CD14-positive monocyte (primary cell): ENCODE results near the gene GGT5. TPM values are rescaled to one million over a fixed set of nuclear protein-coding genes. Genes with fewer than 3 reads are reported as not detected.
"Not testable (repeated sequence)": the region's sequence is repeated elsewhere in the genome, so short reads cannot be mapped to it uniquely, and the experiment has no call there.

Source experiments
- DNase-seq, 3 donors: peaks; one replicate each; pipeline ENCODE4 v3.0.0-alpha.2; 2011 to 2022
- H2AFZ ChIP-seq: 2 replicates; pipeline ENCODE4 v1.6.0; 2012; ENCODE audit warnings: mild to moderate bottlenecking, low read depth, low read length, inconsistent platforms; ENCODE audit not compliant: insufficient read depth, poor library complexity, severe bottlenecking
- H3K27ac ChIP-seq, 2 donors: 1 replicate in 1 of 2; 2 replicates in 1 of 2; pipeline ENCODE4 v1.5.1; 2012 to 2013; ENCODE audit warnings: low read length in 2 of 2, control low read depth in 1 of 2, inconsistent platforms in 1 of 2, low read depth in 1 of 2, mild to moderate bottlenecking in 1 of 2
- H3K27me3 ChIP-seq, 2 donors: one replicate each; pipeline versions ENCODE4 v1.6.0 to v1.6.1; 2011 to 2013; ENCODE audit warnings: low read length in 2 of 2; ENCODE audit not compliant: control insufficient read depth in 2 of 2, insufficient read depth in 2 of 2
- H3K36me3 ChIP-seq, 2 donors: replicated peaks in 1 of 2; 1 replicate in 1 of 2; 2 replicates in 1 of 2; pipeline versions ENCODE4 v1.5.1 to v1.6.1; 2012 to 2013; ENCODE audit warnings: low read length in 2 of 2, control low read depth in 1 of 2, inconsistent platforms in 1 of 2, mild to moderate bottlenecking in 1 of 2; ENCODE audit not compliant: insufficient read depth in 2 of 2, control insufficient read depth in 1 of 2
- H3K4me1 ChIP-seq, 2 donors: 1 replicate in 1 of 2; 2 replicates in 1 of 2; pipeline versions ENCODE4 v1.5.1 to v1.6.1; 2012 to 2013; ENCODE audit warnings: low read length in 2 of 2, control low read depth in 1 of 2, inconsistent platforms in 1 of 2, mild to moderate bottlenecking in 1 of 2, moderate library complexity in 1 of 2; ENCODE audit not compliant: insufficient read depth in 2 of 2, control insufficient read depth in 1 of 2
- H3K4me2 ChIP-seq: replicated peaks from 2 replicates; pipeline ENCODE3; 2012; ENCODE audit warnings: low read length, moderate library complexity, mild to moderate bottlenecking; ENCODE audit not compliant: poor library complexity, severe bottlenecking; ENCODE audit errors: extremely low read depth
- H3K4me3 ChIP-seq, 3 experiments: fragments of 200-600 bp in 1 of 3; sonication (generic) in 1 of 3; replicated peaks in 1 of 3; 1 replicate in 2 of 3; 2 replicates in 1 of 3; pipeline ENCODE4 v1.5.1; 2011 to 2013; ENCODE audit warnings: low read length in 3 of 3, mild to moderate bottlenecking in 3 of 3, control low read depth in 2 of 3, low read depth in 2 of 3, inconsistent platforms in 1 of 3, moderate library complexity in 1 of 3
- H3K79me2 ChIP-seq: 2 replicates; pipeline ENCODE4 v1.6.0; 2012; ENCODE audit warnings: mild to moderate bottlenecking, control low read depth, inconsistent platforms, low read length, moderate library complexity; ENCODE audit not compliant: insufficient read depth
- H3K9ac ChIP-seq: 2 replicates; pipeline ENCODE4 v1.6.0; 2017; ENCODE audit warnings: low read length, mild to moderate bottlenecking; ENCODE audit not compliant: insufficient read depth, poor library complexity, severe bottlenecking
- H3K9me3 ChIP-seq, 2 donors: replicated peaks in 1 of 2; 1 replicate in 1 of 2; 2 replicates in 1 of 2; pipeline versions ENCODE4 v1.5.1 to v1.6.1; 2012 to 2013; ENCODE audit warnings: low read length in 2 of 2, control low read depth in 1 of 2; ENCODE audit not compliant: control insufficient read depth in 1 of 2, insufficient read depth in 1 of 2
- H4K20me1 ChIP-seq: 2 replicates; pipeline ENCODE4 v1.6.0; 2012; ENCODE audit warnings: mild to moderate bottlenecking, low read length, control low read depth, moderate library complexity; ENCODE audit not compliant: insufficient read depth
- H3K27ac Mint-ChIP-seq, 7 donors: one replicate each; pipeline ENCODE4 v1.8.0; 2020; ENCODE audit warnings: mild to moderate bottlenecking in 7 of 7, mixed read lengths in 7 of 7, moderate library complexity in 6 of 7, inconsistent platforms in 2 of 7
- H3K27me3 Mint-ChIP-seq, 3 donors: one replicate each; pipeline ENCODE4 v1.8.0; 2021 to 2022; ENCODE audit warnings: low read depth in 3 of 3, mild to moderate bottlenecking in 3 of 3, mixed read lengths in 3 of 3, moderate library complexity in 3 of 3, inconsistent platforms in 1 of 3
- H3K36me3 Mint-ChIP-seq, 2 donors: one replicate each; pipeline ENCODE4 v1.8.0; 2020; ENCODE audit warnings: mixed read lengths in 2 of 2, inconsistent platforms in 1 of 2, mild to moderate bottlenecking in 1 of 2
- H3K4me1 Mint-ChIP-seq: one replicate; pipeline ENCODE4 v1.8.0; 2020; ENCODE audit warnings: mild to moderate bottlenecking, mixed read lengths
- H3K4me3 Mint-ChIP-seq, 2 donors: one replicate each; pipeline ENCODE4 v1.8.0; 2020; ENCODE audit warnings: mild to moderate bottlenecking in 2 of 2, mixed read lengths in 2 of 2, moderate library complexity in 1 of 2
- H3K9me3 Mint-ChIP-seq, 7 donors: one replicate each; pipeline ENCODE4 v1.8.0; 2020 to 2022; ENCODE audit warnings: mixed read lengths in 7 of 7, mild to moderate bottlenecking in 6 of 7, moderate library complexity in 6 of 7, inconsistent platforms in 2 of 7
- WGBS: methylation state at CpG from one replicate; pipeline ENCODE4 v1.1.5; 2013; ENCODE audit warnings: missing lambda C conversion rate; ENCODE audit not compliant: insufficient coverage; 5-methylcytosine and 5-hydroxymethylcytosine counted together
- intact Hi-C, 2 donors: fragments of 100-400 bp; cut with micrococcal nuclease; formaldehyde crosslinking; loops; one replicate each; pipeline versions ENCODE4 v1.15.0 to v1.15.1; 2023
- polyA plus RNA-seq, 3 donors: library from polyadenylated mRNA; depleted of rRNA in 1 of 3; unstranded in 2 of 3; stranded (reverse) in 1 of 3; fragments of 300-500 nt in 2 of 3; fragments of >200 nt in 1 of 3; fragmentation: Illumina TruSeq in 2 of 3; gene quantifications; 1 replicate in 2 of 3; 2 replicates in 1 of 3; pipeline ENCODE4 v1.2.3, GENCODE V29; 2012 to 2021
- TF ChIP-seq, protein P1 (sequence below): fragments of 200-600 bp; IDR thresholded peaks from one replicate; pipeline ENCODE4 v1.8.0; 2022; ENCODE audit warnings: antibody characterized with exemption, mild to moderate bottlenecking

GGT5 gene
- polyA plus RNA-seq, 3 donors, result 0.26 to 0.41 TPM; not detected in 1

GRCh38 chr22:24244144-24244787 is 616 bp downstream of the GGT5 start:
- H2AFZ ChIP-seq, result no peak overlapping the region
- no peak for DNase-seq
- no peaks in the 10 kb centered on the region for H3K79me2 ChIP-seq
- H3K4me3 ChIP-seq, result no peak overlapping the region
- no peaks in the 10 kb centered on the region for H3K9me3 ChIP-seq
- no peak overlapping the region for H3K27ac ChIP-seq
- no peaks in the 10 kb centered on the region for H4K20me1 ChIP-seq
- Mint-ChIP-seq H3K27me3 (peaks cover 0 to 9% (median 4%) of the 10 kb centered on the region in 3 donors), H3K9me3 (no peaks in the 10 kb centered on the region), H3K36me3 (no peaks in the 10 kb centered on the region), H3K27ac (peak overlapping the region in 4 of 7 donors; percentile 10 to 68 (median 20)), H3K4me3 (peak overlapping the region; percentile 27 to 79), H3K4me1 (peaks cover 55% of the 10 kb centered on the region)
- peaks cover 46% of the 10 kb centered on the region in 2 donors for H3K4me1 ChIP-seq
- TF ChIP-seq, protein P1, sequence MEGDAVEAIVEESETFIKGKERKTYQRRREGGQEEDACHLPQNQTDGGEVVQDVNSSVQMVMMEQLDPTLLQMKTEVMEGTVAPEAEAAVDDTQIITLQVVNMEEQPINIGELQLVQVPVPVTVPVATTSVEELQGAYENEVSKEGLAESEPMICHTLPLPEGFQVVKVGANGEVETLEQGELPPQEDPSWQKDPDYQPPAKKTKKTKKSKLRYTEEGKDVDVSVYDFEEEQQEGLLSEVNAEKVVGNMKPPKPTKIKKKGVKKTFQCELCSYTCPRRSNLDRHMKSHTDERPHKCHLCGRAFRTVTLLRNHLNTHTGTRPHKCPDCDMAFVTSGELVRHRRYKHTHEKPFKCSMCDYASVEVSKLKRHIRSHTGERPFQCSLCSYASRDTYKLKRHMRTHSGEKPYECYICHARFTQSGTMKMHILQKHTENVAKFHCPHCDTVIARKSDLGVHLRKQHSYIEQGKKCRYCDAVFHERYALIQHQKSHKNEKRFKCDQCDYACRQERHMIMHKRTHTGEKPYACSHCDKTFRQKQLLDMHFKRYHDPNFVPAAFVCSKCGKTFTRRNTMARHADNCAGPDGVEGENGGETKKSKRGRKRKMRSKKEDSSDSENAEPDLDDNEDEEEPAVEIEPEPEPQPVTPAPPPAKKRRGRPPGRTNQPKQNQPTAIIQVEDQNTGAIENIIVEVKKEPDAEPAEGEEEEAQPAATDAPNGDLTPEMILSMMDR, result no peak
- H3K36me3 ChIP-seq, result no peaks in the 10 kb centered on the region
- H3K4me2 ChIP-seq, result no peak overlapping the region
- no peaks in the 10 kb centered on the region for H3K27me3 ChIP-seq
- no peak overlapping the region for H3K9ac ChIP-seq
- WGBS, result 52% methylated on average over 13 of the region's 19 CpGs
- intact Hi-C loops, result no loop called here

DNA sequence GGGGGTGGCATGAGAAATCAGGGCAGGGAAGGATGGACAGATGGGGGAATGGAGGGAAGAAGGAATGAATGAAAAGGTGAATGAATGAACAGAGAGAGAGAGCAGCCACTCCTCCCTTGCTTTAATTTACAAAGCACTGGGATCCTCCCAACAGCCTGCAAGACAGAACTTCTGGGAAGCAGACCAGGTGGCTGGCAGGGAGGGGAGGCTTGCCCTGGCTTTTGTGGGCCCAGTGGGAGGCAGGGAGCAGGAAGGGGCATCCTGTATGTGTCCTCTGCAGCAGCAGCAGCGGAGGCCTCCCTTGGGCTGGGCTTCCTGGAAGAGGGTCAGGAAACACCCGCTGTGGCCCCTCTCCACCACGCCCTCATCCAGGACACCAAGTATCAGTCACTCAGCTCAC is 1.5 kb downstream of the GGT5 start:
- H3K9me3 ChIP-seq, H3K9ac ChIP-seq, intact Hi-C loops, H3K27me3 Mint-ChIP-seq, H3K36me3 Mint-ChIP-seq, H3K4me3 ChIP-seq, H3K4me3 Mint-ChIP-seq, H3K27ac ChIP-seq, H3K9me3 Mint-ChIP-seq, H4K20me1 ChIP-seq, H2AFZ ChIP-seq, H3K36me3 ChIP-seq, H3K27me3 ChIP-seq, H3K4me2 ChIP-seq, H3K79me2 ChIP-seq: not testable (repeated sequence)
- no CpG with 5 or more reads among the region's 3 CpGs for WGBS
- H3K27ac Mint-ChIP-seq, result peak overlapping the region in 1 of 7 donors; percentile 58
- peaks cover 55% of the 10 kb centered on the region for H3K4me1 Mint-ChIP-seq
- DNase-seq, result peak in 1 of 3 donors; percentile 33
- H3K4me1 ChIP-seq, result peaks cover 46% of the 10 kb centered on the region in 2 donors

DNA sequence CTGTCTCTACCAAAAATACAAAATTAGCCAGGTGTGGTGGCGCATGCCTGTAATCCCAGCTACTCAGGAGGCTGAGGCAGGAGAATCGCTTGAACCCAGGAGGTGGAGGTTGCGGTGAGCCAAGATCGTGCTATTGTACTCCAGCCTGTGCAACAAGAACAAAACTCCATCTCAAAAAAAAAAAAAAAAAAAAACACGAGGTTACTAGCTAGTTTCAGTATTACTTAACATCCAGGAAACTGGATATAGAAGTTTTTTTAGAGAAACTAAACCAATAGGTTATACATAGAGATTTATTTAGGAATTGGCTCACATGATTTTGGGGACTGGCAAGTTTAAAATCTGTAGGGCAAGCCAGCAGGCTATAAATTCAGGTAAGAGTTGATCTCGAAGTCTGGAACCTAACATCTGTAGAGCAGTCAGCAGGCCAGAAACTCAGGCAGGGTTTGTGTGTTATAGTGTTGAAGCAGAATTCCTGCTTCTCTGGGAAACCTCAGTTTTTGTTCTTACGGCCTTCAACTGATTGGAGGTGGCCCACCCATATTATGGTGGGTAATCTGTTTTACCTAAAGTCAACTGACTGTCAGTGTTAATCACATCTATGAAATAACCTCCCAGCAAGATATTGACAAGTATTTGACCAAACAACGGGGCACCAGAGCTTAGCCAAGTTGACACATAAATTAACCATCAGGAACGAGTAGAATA is 3.7 kb downstream of the GGT5 start:
- H3K4me2 ChIP-seq, H3K36me3 Mint-ChIP-seq, H3K9me3 Mint-ChIP-seq, H3K9ac ChIP-seq, H3K27me3 ChIP-seq, DNase-seq, H3K27ac ChIP-seq, intact Hi-C loops, H4K20me1 ChIP-seq, H3K79me2 ChIP-seq, H3K4me3 ChIP-seq, H3K36me3 ChIP-seq, H3K27me3 Mint-ChIP-seq, H2AFZ ChIP-seq, H3K9me3 ChIP-seq: not testable (repeated sequence)
- peak overlapping the region in 1 of 7 donors; percentile 72 for H3K27ac Mint-ChIP-seq
- WGBS, result 88% methylated on average over 1 of the region's 9 CpGs
- H3K4me3 Mint-ChIP-seq, result peak overlapping the region in 1 of 2 donors; percentile 15
- H3K4me1 Mint-ChIP-seq, result peaks cover 51% of the 10 kb centered on the region
- H3K4me1 ChIP-seq, result peaks cover 41 to 43% of the 10 kb centered on the region in 2 donors
